Chondrocyte (in vitro differentiated cells): ENCODE results near the gene FOXS1. TPM values are rescaled to one million over a fixed set of nuclear protein-coding genes. Genes with fewer than 3 reads are reported as not detected.

Experiments
- DNase-seq: peaks from one replicate; pipeline ENCODE4 v3.0.0; 2021; ENCODE audit warnings: mixed read lengths, low spot score
- H3K27ac Mint-ChIP-seq: one replicate; pipeline ENCODE4 v1.8.0; 2021; ENCODE audit warnings: mild to moderate bottlenecking, moderate library complexity, mixed read lengths; ENCODE audit not compliant: unreplicated experiment
- H3K27me3 Mint-ChIP-seq: 2 replicates; pipeline ENCODE4 v1.8.0; 2021; ENCODE audit warnings: low read depth, mixed read lengths
- H3K36me3 Mint-ChIP-seq: 2 replicates; pipeline ENCODE4 v1.8.0; 2021; ENCODE audit warnings: low read depth, mixed read lengths
- H3K4me1 Mint-ChIP-seq: 2 replicates; pipeline ENCODE4 v1.8.0; 2021; ENCODE audit warnings: low read depth, mild to moderate bottlenecking, mixed read lengths
- H3K4me3 Mint-ChIP-seq: one replicate; pipeline ENCODE4 v1.8.0; 2021; ENCODE audit warnings: mild to moderate bottlenecking, moderate library complexity, mixed read lengths; ENCODE audit not compliant: unreplicated experiment
- H3K9me3 Mint-ChIP-seq: 2 replicates; pipeline ENCODE4 v1.8.0; 2021; ENCODE audit warnings: low read depth, mixed read lengths
- total RNA-seq: library from RNA; stranded (reverse); gene quantifications from 3 replicates; pipeline ENCODE4 v1.2.1, GENCODE V29; 2021
- TF ChIP-seq, protein P1 (sequence below): fragments of 200-600 bp; sonication (generic); IDR thresholded peaks from 2 replicates; pipeline ENCODE4 v1.5.0; 2021; ENCODE audit warnings: antibody characterized with exemption, mild to moderate bottlenecking, moderate library complexity

The FOXS1 gene
- total RNA-seq, 1 donor from 2014 or later = 192 TPM

GRCh38 chr20:31823360-31824124, 21.9 kb downstream of the FOXS1 start:
- DNase-seq = peak; percentile 71
- no peaks in the 10 kb centered on the region for H3K9me3 Mint-ChIP-seq
- TF ChIP-seq, protein P1, sequence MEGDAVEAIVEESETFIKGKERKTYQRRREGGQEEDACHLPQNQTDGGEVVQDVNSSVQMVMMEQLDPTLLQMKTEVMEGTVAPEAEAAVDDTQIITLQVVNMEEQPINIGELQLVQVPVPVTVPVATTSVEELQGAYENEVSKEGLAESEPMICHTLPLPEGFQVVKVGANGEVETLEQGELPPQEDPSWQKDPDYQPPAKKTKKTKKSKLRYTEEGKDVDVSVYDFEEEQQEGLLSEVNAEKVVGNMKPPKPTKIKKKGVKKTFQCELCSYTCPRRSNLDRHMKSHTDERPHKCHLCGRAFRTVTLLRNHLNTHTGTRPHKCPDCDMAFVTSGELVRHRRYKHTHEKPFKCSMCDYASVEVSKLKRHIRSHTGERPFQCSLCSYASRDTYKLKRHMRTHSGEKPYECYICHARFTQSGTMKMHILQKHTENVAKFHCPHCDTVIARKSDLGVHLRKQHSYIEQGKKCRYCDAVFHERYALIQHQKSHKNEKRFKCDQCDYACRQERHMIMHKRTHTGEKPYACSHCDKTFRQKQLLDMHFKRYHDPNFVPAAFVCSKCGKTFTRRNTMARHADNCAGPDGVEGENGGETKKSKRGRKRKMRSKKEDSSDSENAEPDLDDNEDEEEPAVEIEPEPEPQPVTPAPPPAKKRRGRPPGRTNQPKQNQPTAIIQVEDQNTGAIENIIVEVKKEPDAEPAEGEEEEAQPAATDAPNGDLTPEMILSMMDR = no peak
- H3K4me3 Mint-ChIP-seq = peak overlapping the region; percentile 6
- peaks cover 2% of the 10 kb centered on the region for H3K27me3 Mint-ChIP-seq
- no peak overlapping the region for H3K27ac Mint-ChIP-seq
- peaks cover 11% of the 10 kb centered on the region for H3K4me1 Mint-ChIP-seq
- H3K36me3 Mint-ChIP-seq = no peaks in the 10 kb centered on the region

DNA sequence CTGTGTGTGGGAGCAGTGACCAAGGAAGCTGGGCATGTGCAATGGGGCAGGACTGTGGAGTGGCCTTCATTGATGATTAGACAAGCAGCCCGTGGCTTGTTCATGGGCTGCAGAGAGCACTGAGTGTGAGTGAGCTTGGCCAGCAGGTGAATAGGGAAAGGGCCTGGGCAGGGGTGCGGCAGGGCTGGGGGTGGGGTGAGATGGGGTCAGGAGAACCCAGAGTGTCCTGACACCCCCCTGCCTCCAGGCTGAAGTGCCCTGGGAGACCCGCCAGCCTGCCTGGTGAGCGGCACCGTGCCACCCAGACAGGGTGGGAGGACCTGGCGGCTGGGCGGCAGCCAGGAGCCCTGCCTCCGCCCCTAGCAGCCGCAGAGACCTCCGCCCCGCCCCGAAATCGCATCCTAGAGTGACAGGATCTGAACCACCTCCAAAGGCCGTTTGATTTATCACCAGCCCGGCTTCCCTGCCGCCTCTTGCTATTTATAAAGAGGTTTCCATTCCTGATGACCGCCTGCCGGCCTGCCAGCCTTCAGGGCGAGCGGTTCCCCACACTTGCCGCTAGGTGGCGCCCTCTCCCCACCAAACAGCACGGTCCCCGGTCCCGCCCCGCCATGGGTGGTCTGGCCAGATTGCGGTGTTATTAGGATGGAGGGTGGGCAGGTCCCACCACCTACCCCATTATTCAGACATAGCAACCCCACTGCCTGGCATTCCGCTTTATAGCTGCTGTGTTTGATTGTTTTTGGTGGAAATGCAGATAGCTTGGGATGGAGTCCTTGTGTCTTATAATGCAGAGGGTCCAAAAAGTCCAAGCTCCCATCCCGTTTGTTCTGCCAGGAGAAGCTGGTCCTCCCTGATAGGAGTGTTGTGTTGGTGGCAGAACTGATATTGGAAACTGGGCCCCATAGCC, 22.7 kb downstream of the FOXS1 start:
- TF ChIP-seq, protein P1 = peak; percentile 100
- H3K9me3 Mint-ChIP-seq = no peaks in the 10 kb centered on the region
- peak; percentile 91 for DNase-seq
- H3K27me3 Mint-ChIP-seq = no peaks in the 10 kb centered on the region
- peaks cover 9% of the 10 kb centered on the region for H3K4me1 Mint-ChIP-seq
- H3K4me3 Mint-ChIP-seq = peak overlapping the region; percentile 46
- H3K36me3 Mint-ChIP-seq = no peaks in the 10 kb centered on the region
- no peak overlapping the region for H3K27ac Mint-ChIP-seq

DNA sequence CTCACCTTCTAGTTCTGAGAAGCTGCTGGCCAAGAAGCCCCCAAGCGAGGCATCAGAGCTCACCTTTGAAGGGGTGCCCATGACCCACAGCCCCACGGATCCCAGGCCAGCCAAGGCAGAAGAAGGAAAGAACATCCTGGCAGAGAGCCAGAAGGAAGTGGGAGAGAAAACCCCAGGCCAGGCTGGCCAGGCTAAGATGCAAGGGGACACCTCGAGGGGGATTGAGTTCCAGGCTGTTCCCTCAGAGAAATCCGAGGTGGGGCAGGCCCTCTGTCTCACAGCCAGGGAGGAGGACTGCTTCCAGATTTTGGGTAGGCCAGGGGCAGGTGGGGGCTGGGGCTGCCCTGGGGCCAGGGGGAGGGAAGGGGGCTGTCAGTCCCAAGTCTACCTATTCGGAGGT, 24.0 kb downstream of the FOXS1 start:
- H3K27me3 Mint-ChIP-seq = no peaks in the 10 kb centered on the region
- H3K36me3 Mint-ChIP-seq = no peaks in the 10 kb centered on the region
- no peaks in the 10 kb centered on the region for H3K9me3 Mint-ChIP-seq
- peaks cover 9% of the 10 kb centered on the region for H3K4me1 Mint-ChIP-seq
- TF ChIP-seq, protein P1 = no peak
- DNase-seq = peak; percentile 70
- H3K27ac Mint-ChIP-seq = peak overlapping the region; percentile 65
- H3K4me3 Mint-ChIP-seq = no peak overlapping the region

GRCh38 chr20:31820228-31820627, 25.2 kb downstream of the FOXS1 start:
- TF ChIP-seq, protein P1 = no peak
- H3K36me3 Mint-ChIP-seq = no peaks in the 10 kb centered on the region
- no peaks in the 10 kb centered on the region for H3K9me3 Mint-ChIP-seq
- H3K4me1 Mint-ChIP-seq = peaks cover 15% of the 10 kb centered on the region
- no peak overlapping the region for H3K4me3 Mint-ChIP-seq
- DNase-seq = peak; percentile 51
- H3K27ac Mint-ChIP-seq = no peak overlapping the region
- H3K27me3 Mint-ChIP-seq = no peaks in the 10 kb centered on the region

- TF ChIP-seq, protein P1 = no peak
- peaks cover 20% of the 10 kb centered on the region for H3K4me1 Mint-ChIP-seq
- no peak within 1 kb of the TSS for H3K27ac Mint-ChIP-seq
- H3K27me3 Mint-ChIP-seq = no peaks in the 10 kb centered on the region
- no peak within 1 kb of the TSS for H3K4me3 Mint-ChIP-seq
- DNase-seq = peak; percentile 80
- no peaks in the 10 kb centered on the region for H3K36me3 Mint-ChIP-seq
- no peaks in the 10 kb centered on the region for H3K9me3 Mint-ChIP-seq
Measured at GRCh38 chr20:31819083-31819784, 26.2 kb downstream of the FOXS1 start, which contains the start of gene MYLK2. TSS of gene MYLK2 (plus strand) at chr20:31819356. CDS start at chr20:31819581, 225 bp downstream.
